SKM-1 (cell line): ENCODE measurements around the gene NEDD4L.
"Not testable (repeated sequence)": the region's sequence is repeated elsewhere in the genome, so short reads cannot be mapped to it uniquely, and the experiment has no call there.

Experiments
- DNase-seq: peaks from one replicate; lab custom pipeline; 2025; ENCODE audit not compliant: unreplicated experiment; lab: John Stamatoyannopoulos, UW

NEDD4L gene

DNA sequence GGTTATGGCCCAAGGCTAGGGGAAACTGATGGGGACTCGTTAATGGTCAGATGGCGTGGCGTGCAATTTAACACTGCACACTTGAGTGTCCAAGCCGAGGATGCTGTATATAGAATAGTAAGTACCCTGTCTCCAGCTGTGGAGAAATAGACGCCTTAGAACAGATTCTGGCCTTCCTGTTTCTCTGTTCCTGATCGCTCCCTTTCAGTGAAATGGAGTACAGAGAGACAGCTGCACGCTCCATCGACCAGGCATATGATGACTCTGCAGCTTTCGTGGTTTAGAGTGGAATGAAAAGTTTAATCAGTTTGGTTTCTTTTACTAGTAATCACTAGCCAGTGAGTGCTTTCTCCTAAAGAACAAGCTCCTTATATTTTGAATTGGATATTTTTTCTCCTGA is 213.4 kb downstream of the NEDD4L start:
- no peak for DNase-seq

DNA sequence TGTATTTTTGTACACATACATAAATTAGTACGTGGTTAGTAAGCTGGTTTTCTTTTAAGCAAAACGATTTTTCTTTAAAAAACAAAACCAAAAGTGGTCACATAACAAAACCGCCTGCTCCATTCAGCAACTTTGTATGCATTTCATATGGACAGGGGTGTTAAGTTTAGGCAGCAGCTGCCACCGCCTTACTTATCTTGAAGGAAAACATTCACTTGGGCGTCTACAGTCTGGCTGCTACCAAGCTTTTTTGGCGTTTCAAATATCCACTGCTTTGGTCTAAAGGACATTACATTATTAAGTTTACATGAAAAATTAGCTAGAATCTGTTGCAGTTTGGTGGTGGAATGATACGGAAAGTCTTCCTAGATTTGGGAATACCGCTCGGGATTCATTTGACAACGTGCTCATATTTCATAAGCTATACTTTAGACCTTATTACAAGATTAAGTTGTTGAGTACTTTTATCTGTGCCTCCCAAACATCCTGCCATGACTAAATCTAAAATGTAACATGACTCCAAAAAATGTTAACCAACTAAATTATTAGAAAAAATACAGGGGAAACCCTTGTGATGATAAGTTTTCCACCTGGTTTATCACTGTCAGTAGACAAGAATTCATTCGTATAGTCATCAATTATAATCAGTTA is 214.8 kb downstream of the NEDD4L start:
- no peak for DNase-seq

DNA sequence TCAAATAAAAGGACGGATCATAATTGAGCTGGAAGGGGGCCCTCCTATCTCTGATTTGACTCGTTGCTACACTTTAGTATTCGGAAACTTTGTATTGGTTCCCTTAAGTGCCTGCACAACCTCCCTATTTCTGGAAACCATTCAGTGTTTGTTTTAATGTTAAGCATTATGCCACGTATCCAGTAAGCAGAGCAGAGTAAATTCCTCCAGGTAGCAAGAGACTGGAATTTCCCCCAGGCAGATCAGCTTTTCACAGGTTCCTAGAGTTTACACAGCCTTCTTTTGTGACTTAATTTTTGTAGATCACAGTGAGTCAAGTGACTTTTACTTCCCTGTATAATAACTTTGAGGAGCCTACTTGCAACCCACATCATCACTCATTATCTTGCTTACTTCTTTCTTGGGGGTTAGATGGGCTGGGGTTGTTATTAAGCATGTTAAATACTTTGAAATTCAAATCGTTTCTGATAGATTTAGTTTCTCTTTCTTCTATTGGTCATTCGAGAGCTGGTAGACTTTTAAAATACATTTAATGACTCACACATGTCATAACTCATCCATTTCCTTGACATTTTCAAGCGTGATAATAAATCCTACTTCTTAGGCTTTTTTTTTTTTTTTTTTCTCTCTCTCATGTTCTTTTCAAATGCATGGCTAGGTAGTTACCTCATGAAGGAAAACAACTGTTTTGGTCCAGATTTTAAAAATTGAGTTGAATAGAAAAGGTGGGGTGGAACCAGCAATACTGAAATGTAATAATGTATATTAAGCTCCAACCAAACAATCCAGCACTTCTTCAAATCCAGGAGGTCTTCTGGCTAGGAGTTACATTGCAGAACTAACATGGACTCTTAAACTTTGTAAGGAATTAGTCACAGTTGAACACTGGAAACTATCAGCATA is 219.3 kb downstream of the NEDD4L start:
- DNase-seq, result no peak

GRCh38 chr18:58264075-58264474 is 220.0 kb downstream of the NEDD4L start:
- no peak for DNase-seq

- no peak for DNase-seq
These were observed 220.8 kb downstream of the NEDD4L start for GRCh38 chr18:58264840-58265239.

- DNase-seq, result not testable (repeated sequence)
These were observed 221.5 kb downstream of the NEDD4L start for GRCh38 chr18:58265489-58265888.

- DNase-seq, result no peak
These were observed 222.3 kb downstream of the NEDD4L start for GRCh38 chr18:58266291-58266690.

DNA sequence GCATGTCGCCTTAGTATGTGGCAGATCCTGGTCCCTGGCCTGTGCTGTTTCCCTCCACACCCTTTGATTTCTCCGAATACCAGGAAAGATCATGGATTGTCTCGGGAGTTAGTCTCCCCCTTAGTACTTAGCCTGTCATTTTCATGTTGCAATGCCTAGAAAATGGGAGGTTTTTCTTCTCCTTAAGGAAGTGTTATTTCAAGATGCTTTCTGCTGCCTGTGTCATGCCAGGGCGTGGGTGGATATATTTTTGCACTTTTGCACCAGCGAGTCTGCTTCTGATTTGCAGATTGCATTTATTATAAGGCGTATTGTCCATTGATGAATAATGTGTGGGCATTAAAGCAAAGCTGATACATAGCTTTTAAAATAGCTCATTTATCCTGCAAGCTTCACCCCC is 223.5 kb downstream of the NEDD4L start:
- no peak for DNase-seq

GRCh38 chr18:58268849-58269248 is 224.8 kb downstream of the NEDD4L start:
- DNase-seq, result no peak

GRCh38 chr18:58269931-58270330 is 225.9 kb downstream of the NEDD4L start:
- DNase-seq, result no peak

DNA sequence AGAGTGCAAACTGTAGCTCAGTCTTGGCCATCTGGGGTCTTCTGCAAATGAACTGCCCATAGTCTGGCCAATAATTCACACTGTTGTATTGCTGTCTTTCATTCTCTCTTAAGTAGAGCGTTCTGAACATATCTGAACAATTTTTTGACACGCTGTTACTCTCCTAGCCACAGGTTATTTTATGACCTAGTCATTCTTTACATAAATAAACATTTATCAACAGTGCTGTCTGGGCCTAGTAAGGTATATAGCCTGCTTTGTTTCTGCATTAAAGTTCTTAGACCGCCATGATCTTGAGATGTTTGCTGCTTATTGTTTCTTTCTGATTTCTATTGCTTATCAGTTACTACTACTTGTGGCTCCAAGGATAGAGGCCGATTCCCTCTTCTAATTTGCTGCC is 226.4 kb downstream of the NEDD4L start:
- DNase-seq, result no peak

- no peak for DNase-seq
These were observed 227.7 kb downstream of the NEDD4L start for GRCh38 chr18:58271770-58272169.

DNA sequence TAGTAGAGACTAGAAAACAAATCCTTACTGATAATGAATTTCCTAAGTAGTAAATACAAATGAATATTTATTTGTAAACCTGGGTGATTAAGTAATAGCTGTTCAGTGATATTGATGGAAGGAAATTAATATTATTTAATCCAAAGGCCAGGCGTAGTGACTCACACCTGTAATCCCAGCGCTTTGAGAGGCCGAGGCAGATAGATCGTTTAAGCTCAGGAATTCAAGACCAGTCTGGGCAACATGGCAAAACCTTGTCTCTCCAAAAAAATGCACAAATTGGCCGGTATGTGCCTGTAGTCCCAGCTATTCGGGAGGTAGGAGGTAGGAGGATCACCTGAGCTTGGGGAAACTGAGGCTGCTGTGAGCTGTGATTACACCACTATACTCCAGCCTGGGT is 228.2 kb downstream of the NEDD4L start:
- DNase-seq, result no peak

GRCh38 chr18:58272779-58273435 is 228.9 kb downstream of the NEDD4L start:
- no peak for DNase-seq

DNA sequence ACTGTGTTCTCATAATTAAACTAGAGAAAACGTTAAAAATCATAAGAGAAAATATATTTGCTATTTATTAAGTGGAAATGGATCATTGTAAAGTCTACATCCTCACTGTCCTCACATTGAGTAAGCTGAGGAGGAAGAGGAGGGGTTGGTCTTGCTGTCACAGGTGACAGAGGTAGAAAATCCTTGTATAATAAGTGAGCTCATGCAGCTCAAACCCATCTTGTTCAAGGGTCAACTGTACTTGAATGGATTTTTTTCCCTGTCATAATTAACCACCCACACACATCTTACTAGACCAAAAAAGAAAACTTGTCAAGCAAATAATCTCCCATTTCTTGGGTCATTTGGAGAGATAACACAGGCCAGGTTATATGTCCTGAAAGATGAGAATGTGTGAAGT is 231.2 kb downstream of the NEDD4L start:
- no peak for DNase-seq

DNA sequence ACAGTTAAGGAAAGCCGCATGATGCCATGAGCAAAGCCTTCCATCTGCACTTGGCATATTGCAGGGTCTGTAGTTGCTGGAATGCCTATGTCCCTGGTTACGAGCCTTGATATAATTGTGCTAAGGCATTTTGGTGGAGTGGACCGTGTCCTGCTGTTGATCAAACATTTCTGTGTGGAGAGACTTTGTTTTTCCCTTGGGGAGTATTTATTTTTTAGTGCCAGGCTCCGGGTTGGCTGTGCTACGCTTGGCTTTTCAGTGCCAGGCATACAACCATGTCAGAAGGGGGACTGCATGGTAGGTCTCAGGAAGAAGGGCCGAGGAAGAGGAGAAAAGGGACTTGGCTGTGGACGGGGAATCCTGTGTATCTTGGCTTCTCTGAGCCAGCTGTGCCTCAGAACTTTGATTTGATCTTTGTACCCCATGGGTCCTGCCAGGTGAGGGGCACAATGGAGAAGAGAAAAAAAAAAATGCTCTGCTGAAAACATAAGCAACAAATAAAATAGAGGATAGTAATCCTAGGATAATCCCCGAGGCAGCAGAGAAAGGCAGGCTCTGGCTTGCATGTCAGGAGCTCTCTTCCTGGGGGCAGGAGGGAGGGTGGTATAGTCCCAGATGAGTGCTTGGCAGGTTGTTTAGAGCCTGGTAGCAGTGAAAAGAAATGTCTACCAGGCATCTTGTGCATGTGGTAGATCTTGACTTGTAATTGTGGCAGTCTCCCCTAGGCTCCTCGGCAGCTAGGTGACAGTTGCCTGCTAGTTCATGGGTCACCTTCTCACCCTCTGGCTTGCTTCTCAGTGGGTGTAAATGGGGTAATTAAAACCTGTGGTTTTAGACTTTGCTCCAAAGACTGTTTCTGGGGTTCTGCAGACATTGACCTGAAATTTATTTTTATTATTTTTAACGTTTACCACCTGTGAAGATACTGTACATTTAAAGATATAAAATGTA is 233.0 kb downstream of the NEDD4L start:
- DNase-seq, result no peak

- no peak for DNase-seq
These were observed 235.6 kb downstream of the NEDD4L start for GRCh38 chr18:58279504-58280175.

DNA sequence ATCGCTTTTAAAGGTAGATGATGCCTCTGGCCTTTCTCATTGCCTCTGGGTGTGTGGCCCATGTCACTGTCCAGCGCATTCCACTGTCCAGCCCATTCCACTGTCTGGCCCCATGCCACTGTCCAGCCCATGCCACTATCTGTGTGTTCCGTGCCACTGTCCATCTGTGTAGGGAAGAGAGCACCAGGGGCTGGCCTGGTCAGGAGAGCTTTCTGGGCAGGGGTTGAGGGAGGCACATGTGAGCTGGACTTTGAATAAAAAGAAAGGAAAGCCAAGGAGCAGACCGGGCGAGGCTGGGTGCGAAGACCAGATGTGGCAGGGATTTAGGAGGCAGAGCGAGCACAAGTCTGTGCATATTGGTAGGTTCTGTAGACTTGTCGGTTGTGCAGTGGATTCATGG is 236.2 kb downstream of the NEDD4L start:
- DNase-seq, result no peak

DNA sequence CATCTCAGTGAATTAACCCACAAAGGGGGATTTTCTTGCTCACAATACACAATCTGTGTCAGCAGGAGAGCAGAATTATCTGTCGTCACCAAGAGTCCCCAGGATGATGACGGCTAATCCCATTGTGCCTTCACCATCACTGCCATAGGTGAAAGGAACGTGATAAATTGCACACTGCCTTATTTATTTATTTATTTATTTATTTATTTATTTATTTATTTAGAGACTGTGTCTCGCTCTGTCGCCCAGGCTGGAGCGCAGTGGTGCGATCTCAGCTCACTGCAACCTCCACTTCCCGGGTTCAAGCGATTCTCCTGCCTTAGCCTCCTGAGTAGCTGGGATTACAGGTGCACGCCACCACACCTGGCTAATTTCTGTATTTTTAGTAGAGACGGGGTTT is 238.8 kb downstream of the NEDD4L start:
- DNase-seq, result not testable (repeated sequence)

DNA sequence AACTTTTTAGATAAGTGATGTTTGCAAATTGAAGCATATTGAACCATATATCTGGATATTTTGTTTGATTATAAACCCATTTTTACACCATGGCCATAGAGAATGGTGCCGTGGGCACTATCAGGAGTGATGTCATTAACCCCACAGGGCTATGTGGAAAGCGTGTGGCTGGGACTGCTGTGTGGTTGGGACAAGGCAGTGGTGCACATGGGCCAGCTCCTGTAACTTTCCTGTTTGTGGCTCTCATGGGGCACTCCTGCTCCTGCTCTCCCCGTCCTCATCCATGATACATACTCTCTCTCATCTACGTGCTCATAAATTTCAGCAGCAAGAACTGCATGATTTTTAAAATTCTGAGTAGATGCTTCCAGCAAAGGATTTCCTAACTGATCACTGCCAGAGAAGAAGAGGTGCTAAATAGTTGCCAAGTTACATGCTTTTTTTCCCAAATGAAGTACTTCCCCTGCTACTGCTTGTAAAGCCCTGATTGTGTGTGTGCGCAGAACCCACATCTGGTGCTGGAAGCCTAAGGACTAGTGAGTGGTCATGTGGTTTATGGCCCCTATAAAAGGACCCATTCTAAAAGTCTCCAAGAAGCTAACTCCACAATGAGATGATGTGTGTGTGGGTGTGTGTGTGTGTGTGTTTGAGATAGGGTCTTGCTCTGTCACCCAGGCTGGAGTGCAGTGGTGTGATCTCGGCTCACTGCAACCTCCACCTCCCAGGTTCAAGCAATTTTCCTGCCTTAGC is 240.8 kb downstream of the NEDD4L start:
- DNase-seq, result no peak
